Tibial nerve (tissue), 4 donors: ENCODE data around the gene HLA-DOB. TPM values are rescaled to one million over a fixed set of nuclear protein-coding genes. Genes with fewer than 3 reads are reported as not detected.

Source experiments
- DNase-seq, 2 donors: peaks; one replicate each; pipeline ENCODE4 v3.0.0-alpha.2; 2019; ENCODE audit warnings: low spot score in 2 of 2
- H3K27ac ChIP-seq, 4 donors: fragments of 200-600 bp; sonication (generic) in 3 of 4; one replicate each; pipeline ENCODE4 v1.5.1; 2017 to 2019; ENCODE audit warnings: mild to moderate bottlenecking in 1 of 4
- H3K27me3 ChIP-seq, 2 donors: fragments of 200-600 bp; sonication (generic) in 1 of 2; one replicate each; pipeline versions ENCODE4 v1.5.1 to v1.6.0; 2017 to 2019
- H3K36me3 ChIP-seq, 3 donors: fragments of 200-600 bp; sonication (generic); one replicate each; pipeline ENCODE4 v1.5.1; 2018 to 2019
- H3K4me1 ChIP-seq, 4 donors: fragments of 200-600 bp; sonication (generic) in 3 of 4; one replicate each; pipeline ENCODE4 v1.5.1; 2017 to 2019
- H3K4me3 ChIP-seq, 4 donors: fragments of 200-600 bp; sonication (generic) in 3 of 4; one replicate each; pipeline ENCODE4 v1.5.1; 2017 to 2019; ENCODE audit warnings: mild to moderate bottlenecking in 1 of 4, moderate library complexity in 1 of 4
- H3K9me3 ChIP-seq, 4 donors: fragments of 200-600 bp; sonication (generic) in 3 of 4; one replicate each; pipeline ENCODE4 v1.5.1; 2017 to 2019
- EP300 ChIP-seq, 2 donors: sonication (generic); formaldehyde crosslinking; IDR thresholded peaks; one replicate each; pipeline ENCODE4 v1.6.1; 2017; ENCODE audit warnings: antibody characterized with exemption in 2 of 2, mild to moderate bottlenecking in 1 of 2
- POLR2A ChIP-seq, 2 donors: fragments of 450-650 bp; IDR thresholded peaks; one replicate each; pipeline ENCODE4 v1.6.1; 2017; ENCODE audit warnings: antibody characterized with exemption in 2 of 2, mild to moderate bottlenecking in 2 of 2, moderate library complexity in 2 of 2
- WGBS, 2 donors: methylation state at CpG; one replicate each; pipeline ENCODE4 v1.1.5; 2018; 5-methylcytosine and 5-hydroxymethylcytosine counted together
- total RNA-seq, 4 donors: library from RNA; depleted of rRNA; stranded (reverse); fragments of >200 nt; gene quantifications; one replicate each; pipeline ENCODE4 v1.1.0, GENCODE V29; 2016
- TF ChIP-seq, protein P1 (sequence below), 5 experiments: fragments of 200-600 bp in 3 of 5; fragments of 450-650 bp in 2 of 5; sonication (generic) in 3 of 5; IDR thresholded peaks; one replicate each; pipeline ENCODE4 v1.5.1; 2016 to 2019; ENCODE audit warnings: antibody characterized with exemption in 5 of 5, mild to moderate bottlenecking in 3 of 5, moderate library complexity in 2 of 5

The HLA-DOB gene
- total RNA-seq, 4 donors from 2014 or later: 2.1 to 3.5 TPM; not detected in 2

GRCh38 chr6:32857156-32857891 is 40.5 kb upstream of the HLA-DOB start:
- TF ChIP-seq, protein P1, sequence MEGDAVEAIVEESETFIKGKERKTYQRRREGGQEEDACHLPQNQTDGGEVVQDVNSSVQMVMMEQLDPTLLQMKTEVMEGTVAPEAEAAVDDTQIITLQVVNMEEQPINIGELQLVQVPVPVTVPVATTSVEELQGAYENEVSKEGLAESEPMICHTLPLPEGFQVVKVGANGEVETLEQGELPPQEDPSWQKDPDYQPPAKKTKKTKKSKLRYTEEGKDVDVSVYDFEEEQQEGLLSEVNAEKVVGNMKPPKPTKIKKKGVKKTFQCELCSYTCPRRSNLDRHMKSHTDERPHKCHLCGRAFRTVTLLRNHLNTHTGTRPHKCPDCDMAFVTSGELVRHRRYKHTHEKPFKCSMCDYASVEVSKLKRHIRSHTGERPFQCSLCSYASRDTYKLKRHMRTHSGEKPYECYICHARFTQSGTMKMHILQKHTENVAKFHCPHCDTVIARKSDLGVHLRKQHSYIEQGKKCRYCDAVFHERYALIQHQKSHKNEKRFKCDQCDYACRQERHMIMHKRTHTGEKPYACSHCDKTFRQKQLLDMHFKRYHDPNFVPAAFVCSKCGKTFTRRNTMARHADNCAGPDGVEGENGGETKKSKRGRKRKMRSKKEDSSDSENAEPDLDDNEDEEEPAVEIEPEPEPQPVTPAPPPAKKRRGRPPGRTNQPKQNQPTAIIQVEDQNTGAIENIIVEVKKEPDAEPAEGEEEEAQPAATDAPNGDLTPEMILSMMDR (IDR thresholded peaks at IDR 0.05): no peak
- no peak for TF ChIP-seq POLR2A (IDR thresholded peaks at IDR 0.05)
- no peak for TF ChIP-seq EP300 (IDR thresholded peaks at IDR 0.05)
- WGBS, 2 donors: 85 to 86% methylated on average over 14 of the region's 14 CpGs
- no peak overlapping the region for H3K4me3 ChIP-seq
- no peaks in the 10 kb centered on the region for H3K27me3 ChIP-seq
- peaks cover 0 to 34% (median 7%) of the 10 kb centered on the region in 3 donors for H3K36me3 ChIP-seq
- no peak for DNase-seq
- H3K27ac ChIP-seq: no peak overlapping the region
- no peaks in the 10 kb centered on the region for H3K9me3 ChIP-seq
- peaks cover 0 to 19% (median 9%) of the 10 kb centered on the region in 4 donors for H3K4me1 ChIP-seq

GRCh38 chr6:32855467-32856174 is 38.8 kb upstream of the HLA-DOB start:
- Histone ChIP-seq H3K4me3 (no peak overlapping the region), H3K9me3 (no peaks in the 10 kb centered on the region), H3K27me3 (no peaks in the 10 kb centered on the region), H3K36me3 (peaks cover 0 to 41% (median 10%) of the 10 kb centered on the region in 3 donors), H3K4me1 (peaks cover 0 to 35% (median 19%) of the 10 kb centered on the region in 4 donors), H3K27ac (peak overlapping the region; percentile 97 to 100 (median 98))
- DNase-seq: no peak
- TF ChIP-seq EP300 (IDR thresholded peaks at IDR 0.05) (no peak), POLR2A (IDR thresholded peaks at IDR 0.05) (no peak)
- TF ChIP-seq, protein P1 (IDR thresholded peaks at IDR 0.05): no peak
- WGBS, 2 donors: 83 to 87% methylated on average over 8 of the region's 8 CpGs

GRCh38 chr6:32854376-32855178 is 37.8 kb upstream of the HLA-DOB start:
- Histone ChIP-seq H3K4me3 (peak overlapping the region; percentile 78 to 99 (median 98)), H3K36me3 (peaks cover 0 to 45% (median 9%) of the 10 kb centered on the region in 3 donors), H3K27me3 (no peaks in the 10 kb centered on the region), H3K4me1 (peaks cover 0 to 42% (median 19%) of the 10 kb centered on the region in 4 donors), H3K27ac (peak overlapping the region; percentile 97 to 100 (median 98)), H3K9me3 (no peaks in the 10 kb centered on the region)
- 6 to 7% methylated on average over 24 of the region's 24 CpGs for WGBS, 2 donors
- DNase-seq: peak in 1 of 2 donors; percentile 38
- no peak for TF ChIP-seq EP300 (IDR thresholded peaks at IDR 0.05)
- no peak for TF ChIP-seq POLR2A (IDR thresholded peaks at IDR 0.05)
- TF ChIP-seq, protein P1 (IDR thresholded peaks at IDR 0.05): no peak

- no peaks in the 10 kb centered on the region for H3K9me3 ChIP-seq
- H3K27me3 ChIP-seq: no peaks in the 10 kb centered on the region
- H3K36me3 ChIP-seq: peaks cover 0 to 43% (median 8%) of the 10 kb centered on the region in 3 donors
- peaks cover 0 to 42% (median 19%) of the 10 kb centered on the region in 4 donors for H3K4me1 ChIP-seq
- 0 to 2% methylated on average over 37 to 51 of the region's 68 CpGs for WGBS, 2 donors
- peak within 1 kb of the TSS; percentile 97 to 100 (median 98) for H3K27ac ChIP-seq
- peak within 1 kb of the TSS; percentile 78 to 99 (median 98) for H3K4me3 ChIP-seq
- peak; percentile 92 to 94 for DNase-seq
- TF ChIP-seq EP300 (IDR thresholded peaks at IDR 0.05) (peak; percentile 77 to 90), POLR2A (IDR thresholded peaks at IDR 0.05) (peak; percentile 86 to 90)
- TF ChIP-seq, protein P1 (IDR thresholded peaks at IDR 0.05): peak; percentile 79 to 96 (median 93)
These were observed 37.0 kb upstream of the HLA-DOB start, which contains the start of the genes PSMB9 and TAP1 for GRCh38 chr6:32853541-32854375. Gene PSMB9, plus strand, starts transcription at chr6:32854192. Its CDS starts 38 bp downstream, at chr6:32854230. Gene TAP1, minus strand, starts transcription at chr6:32853704. Its CDS starts 68 bp downstream, at chr6:32853636.
